Neutrophil (primary cell): ENCODE data around the gene TRMU.

Experiments
- H3K27ac ChIP-seq: fragments of 200-600 bp; sonication (generic); 2 replicates; pipeline ENCODE4 v1.5.1; 2016; ENCODE audit warnings: mild to moderate bottlenecking, moderate library complexity
- H3K27me3 ChIP-seq: fragments of 200-600 bp; sonication (generic); 2 replicates; pipeline ENCODE4 v1.6.0; 2016; ENCODE audit warnings: mild to moderate bottlenecking
- H3K36me3 ChIP-seq: fragments of 200-600 bp; sonication (generic); 2 replicates; pipeline ENCODE4 v1.5.1; 2017
- H3K4me1 ChIP-seq, 2 experiments: fragments of 200-600 bp in 1 of 2; sonication (generic) in 1 of 2; 1 replicate in 1 of 2; 2 replicates in 1 of 2; pipeline versions ENCODE4 v1.5.1 to v1.6.1; 2013 to 2016; ENCODE audit warnings: low read depth in 1 of 2, low read length in 1 of 2, mild to moderate bottlenecking in 1 of 2, moderate library complexity in 1 of 2; ENCODE audit not compliant: control insufficient read depth in 1 of 2, insufficient read depth in 1 of 2
- H3K4me3 ChIP-seq, 2 experiments: fragments of 200-600 bp in 1 of 2; sonication (generic) in 1 of 2; 1 replicate in 1 of 2; 2 replicates in 1 of 2; pipeline ENCODE4 v1.5.1; 2013 to 2016; ENCODE audit warnings: low read depth in 1 of 2, low read length in 1 of 2, mild to moderate bottlenecking in 1 of 2, moderate library complexity in 1 of 2
- H3K9me3 ChIP-seq: fragments of 200-600 bp; sonication (generic); 2 replicates; pipeline ENCODE4 v1.5.1; 2016
- TF ChIP-seq, protein P1 (sequence below): fragments of 200-600 bp; sonication (generic); IDR thresholded peaks from 2 replicates; pipeline ENCODE4 v1.5.1; 2016; ENCODE audit warnings: antibody characterized with exemption

Gene TRMU, protein sequence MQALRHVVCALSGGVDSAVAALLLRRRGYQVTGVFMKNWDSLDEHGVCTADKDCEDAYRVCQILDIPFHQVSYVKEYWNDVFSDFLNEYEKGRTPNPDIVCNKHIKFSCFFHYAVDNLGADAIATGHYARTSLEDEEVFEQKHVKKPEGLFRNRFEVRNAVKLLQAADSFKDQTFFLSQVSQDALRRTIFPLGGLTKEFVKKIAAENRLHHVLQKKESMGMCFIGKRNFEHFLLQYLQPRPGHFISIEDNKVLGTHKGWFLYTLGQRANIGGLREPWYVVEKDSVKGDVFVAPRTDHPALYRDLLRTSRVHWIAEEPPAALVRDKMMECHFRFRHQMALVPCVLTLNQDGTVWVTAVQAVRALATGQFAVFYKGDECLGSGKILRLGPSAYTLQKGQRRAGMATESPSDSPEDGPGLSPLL

DNA sequence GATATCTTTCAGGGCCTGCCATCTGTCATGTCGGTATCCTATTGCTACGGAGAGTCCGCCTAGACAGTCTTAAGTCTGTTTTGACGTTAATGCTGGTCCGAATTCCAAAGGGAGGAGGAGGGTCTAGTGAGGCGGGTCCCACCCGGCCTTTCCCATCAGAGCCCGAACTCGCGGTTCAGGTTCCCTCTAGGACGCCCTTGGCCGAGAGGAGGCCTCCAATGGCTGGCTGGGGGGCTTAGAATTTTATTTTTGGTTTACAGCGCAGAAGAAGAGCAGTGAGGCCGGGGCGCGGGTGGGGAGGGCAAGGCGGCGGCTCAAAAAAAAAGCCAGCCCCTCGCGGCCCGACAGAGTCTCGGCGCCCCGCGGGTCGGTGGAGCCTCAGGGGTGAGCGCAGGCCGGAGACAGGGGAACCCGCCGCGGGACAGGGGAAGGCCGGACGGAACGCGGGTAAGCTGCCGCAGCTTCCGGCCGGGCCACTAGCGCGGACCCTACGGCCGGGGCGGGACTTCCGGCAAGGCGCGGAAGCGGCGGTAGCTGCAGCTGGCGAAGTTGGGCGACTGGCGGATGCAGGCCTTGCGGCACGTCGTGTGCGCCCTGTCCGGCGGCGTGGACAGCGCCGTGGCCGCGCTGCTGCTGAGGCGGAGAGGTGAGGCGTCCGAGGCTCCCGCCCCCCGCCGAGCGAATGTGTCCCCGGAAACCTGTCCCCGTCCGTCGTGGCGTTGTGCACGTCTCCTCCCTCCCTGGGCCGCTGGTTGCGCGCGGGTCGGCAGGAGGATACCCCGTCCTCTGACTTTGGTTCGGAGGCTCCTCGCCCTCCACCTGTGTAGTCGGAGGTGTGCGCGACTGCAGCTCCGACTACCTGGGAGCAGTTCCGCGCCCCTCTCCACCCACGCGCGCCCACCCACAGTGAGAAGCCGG lies at the start of gene TRMU:
Gene TRMU (plus strand): TSS at position 514 of the 918 bp plus-strand sequence. CDS start 51 bp downstream, at position 565.
- no peaks in the 10 kb centered on the region for H3K27me3 ChIP-seq
- TF ChIP-seq, protein P1, sequence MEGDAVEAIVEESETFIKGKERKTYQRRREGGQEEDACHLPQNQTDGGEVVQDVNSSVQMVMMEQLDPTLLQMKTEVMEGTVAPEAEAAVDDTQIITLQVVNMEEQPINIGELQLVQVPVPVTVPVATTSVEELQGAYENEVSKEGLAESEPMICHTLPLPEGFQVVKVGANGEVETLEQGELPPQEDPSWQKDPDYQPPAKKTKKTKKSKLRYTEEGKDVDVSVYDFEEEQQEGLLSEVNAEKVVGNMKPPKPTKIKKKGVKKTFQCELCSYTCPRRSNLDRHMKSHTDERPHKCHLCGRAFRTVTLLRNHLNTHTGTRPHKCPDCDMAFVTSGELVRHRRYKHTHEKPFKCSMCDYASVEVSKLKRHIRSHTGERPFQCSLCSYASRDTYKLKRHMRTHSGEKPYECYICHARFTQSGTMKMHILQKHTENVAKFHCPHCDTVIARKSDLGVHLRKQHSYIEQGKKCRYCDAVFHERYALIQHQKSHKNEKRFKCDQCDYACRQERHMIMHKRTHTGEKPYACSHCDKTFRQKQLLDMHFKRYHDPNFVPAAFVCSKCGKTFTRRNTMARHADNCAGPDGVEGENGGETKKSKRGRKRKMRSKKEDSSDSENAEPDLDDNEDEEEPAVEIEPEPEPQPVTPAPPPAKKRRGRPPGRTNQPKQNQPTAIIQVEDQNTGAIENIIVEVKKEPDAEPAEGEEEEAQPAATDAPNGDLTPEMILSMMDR: peak; percentile 31
- H3K36me3 ChIP-seq: peaks cover 46% of the 10 kb centered on the region
- H3K4me1 ChIP-seq: peaks cover 12 to 16% of the 10 kb centered on the region in 2 experiments
- no peaks in the 10 kb centered on the region for H3K9me3 ChIP-seq
- peak within 1 kb of the TSS; percentile 88 to 93 for H3K4me3 ChIP-seq
- H3K27ac ChIP-seq: peak within 1 kb of the TSS; percentile 79

DNA sequence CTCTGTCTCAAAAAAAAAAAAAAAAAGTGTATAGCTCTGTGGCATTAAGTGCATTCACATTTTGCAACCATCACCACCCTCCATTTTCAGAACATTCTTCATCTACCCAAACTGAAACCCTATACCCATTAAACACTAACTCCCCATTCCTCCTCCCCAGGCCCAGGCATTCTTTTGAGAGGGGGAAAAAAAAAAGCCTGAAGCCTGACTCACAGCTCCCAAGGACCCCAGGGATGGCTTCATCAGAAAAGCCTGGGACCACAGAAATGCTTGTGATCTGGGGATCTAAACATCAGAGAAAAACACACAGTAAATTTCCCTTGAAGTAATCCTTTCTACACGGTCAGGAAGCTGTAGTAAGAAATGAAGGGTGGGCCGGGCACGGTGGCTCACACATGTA lies 49.5 kb upstream of the TRMU start:
- Histone ChIP-seq H3K4me1 (peaks cover 25 to 30% of the 10 kb centered on the region in 2 experiments), H3K9me3 (no peaks in the 10 kb centered on the region), H3K4me3 (no peak overlapping the region), H3K27me3 (no peaks in the 10 kb centered on the region), H3K36me3 (peaks cover 47% of the 10 kb centered on the region), H3K27ac (no peak overlapping the region)
- TF ChIP-seq, protein P1: no peak

- Histone ChIP-seq H3K4me1 (peaks cover 25 to 30% of the 10 kb centered on the region in 2 experiments), H3K36me3 (peaks cover 47% of the 10 kb centered on the region), H3K27ac (peak overlapping the region; percentile 89), H3K27me3 (no peaks in the 10 kb centered on the region), H3K4me3 (peak overlapping the region; percentile 61 to 65), H3K9me3 (no peaks in the 10 kb centered on the region)
- TF ChIP-seq, protein P1: no peak
Measured at GRCh38 chr22:46286941-46287872, 48.3 kb upstream of the TRMU start.

- H3K27ac ChIP-seq: peak overlapping the region; percentile 89
- peak overlapping the region; percentile 61 to 65 for H3K4me3 ChIP-seq
- TF ChIP-seq, protein P1: no peak
- no peaks in the 10 kb centered on the region for H3K9me3 ChIP-seq
- peaks cover 25 to 30% of the 10 kb centered on the region in 2 experiments for H3K4me1 ChIP-seq
- no peaks in the 10 kb centered on the region for H3K27me3 ChIP-seq
- H3K36me3 ChIP-seq: peaks cover 52% of the 10 kb centered on the region
Measured at GRCh38 chr22:46287873-46288751, 47.4 kb upstream of the TRMU start.
